Nephron (organoid): ENCODE data around the gene IL17RE.
"Not testable (repeated sequence)": the region's sequence is repeated elsewhere in the genome, so short reads cannot be mapped to it uniquely, and the experiment has no call there.

ENCODE experiments used
- H3K27ac Mint-ChIP-seq, 3 experiments: 2 replicates each; pipeline ENCODE4 v1.8.0; 2020; ENCODE audit warnings: mixed read lengths in 3 of 3, mild to moderate bottlenecking in 2 of 3, moderate library complexity in 1 of 3
- H3K27me3 Mint-ChIP-seq: 2 replicates; pipeline ENCODE4 v1.8.0; 2021; ENCODE audit warnings: low read depth, mild to moderate bottlenecking, moderate library complexity, mixed read lengths
- H3K36me3 Mint-ChIP-seq: 2 replicates; pipeline ENCODE4 v1.8.0; 2020; ENCODE audit warnings: low read depth, mixed read lengths
- H3K4me1 Mint-ChIP-seq: 2 replicates; pipeline ENCODE4 v1.8.0; 2020; ENCODE audit warnings: mixed read lengths
- H3K4me3 Mint-ChIP-seq, 3 experiments: 2 replicates each; pipeline ENCODE4 v1.8.0; 2020; ENCODE audit warnings: mild to moderate bottlenecking in 3 of 3, mixed read lengths in 3 of 3, moderate library complexity in 2 of 3
- H3K9me3 Mint-ChIP-seq: 2 replicates; pipeline ENCODE4 v1.8.0; 2020; ENCODE audit warnings: mixed read lengths
- CTCF ChIP-seq, 3 experiments: fragments of 200-600 bp; sonication (generic); IDR thresholded peaks; one replicate each; pipeline ENCODE4 v1.5.0; 2021; ENCODE audit warnings: antibody characterized with exemption in 3 of 3; ENCODE audit not compliant: unreplicated experiment in 3 of 3

IL17RE gene

GRCh38 chr3:9937486-9938238, 35.0 kb downstream of the IL17RE start:
- TF ChIP-seq CTCF (IDR thresholded peaks at IDR 0.05; ENCODE audit: unreplicated experiment in 3 of 3), result no peak
- no peaks in the 10 kb centered on the region for H3K9me3 Mint-ChIP-seq
- H3K27me3 Mint-ChIP-seq, result no peaks in the 10 kb centered on the region
- H3K27ac Mint-ChIP-seq, result no peak overlapping the region
- no peak overlapping the region for H3K4me3 Mint-ChIP-seq
- peaks cover 11% of the 10 kb centered on the region for H3K36me3 Mint-ChIP-seq
- peaks cover 12% of the 10 kb centered on the region for H3K4me1 Mint-ChIP-seq

DNA sequence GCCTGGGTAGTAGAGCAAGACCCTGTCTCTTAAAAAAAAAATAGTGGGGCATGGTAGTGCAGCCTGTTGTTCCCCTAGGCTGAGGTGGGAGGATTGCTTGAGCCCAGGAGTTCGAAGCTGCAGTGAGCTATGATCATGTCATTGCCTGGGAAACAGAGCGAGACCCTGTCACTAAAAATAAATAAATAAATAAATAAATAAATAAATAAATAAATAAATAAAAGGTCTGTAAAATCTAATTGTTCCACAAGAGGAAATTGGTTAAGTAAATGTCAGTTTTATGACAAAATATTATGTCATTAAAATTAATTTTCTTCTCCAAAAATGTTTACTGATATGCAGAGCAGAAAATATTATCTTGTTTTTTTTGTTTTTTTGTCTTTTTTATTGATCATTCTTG, 36.3 kb downstream of the IL17RE start:
- no peak for TF ChIP-seq CTCF (IDR thresholded peaks at IDR 0.05; ENCODE audit: unreplicated experiment in 3 of 3)
- H3K27me3 Mint-ChIP-seq, result no peaks in the 10 kb centered on the region
- H3K27ac Mint-ChIP-seq, result no peak overlapping the region
- H3K4me1 Mint-ChIP-seq, result peaks cover 12% of the 10 kb centered on the region
- H3K4me3 Mint-ChIP-seq, result no peak overlapping the region
- no peaks in the 10 kb centered on the region for H3K9me3 Mint-ChIP-seq
- H3K36me3 Mint-ChIP-seq, result peaks cover 16% of the 10 kb centered on the region

DNA sequence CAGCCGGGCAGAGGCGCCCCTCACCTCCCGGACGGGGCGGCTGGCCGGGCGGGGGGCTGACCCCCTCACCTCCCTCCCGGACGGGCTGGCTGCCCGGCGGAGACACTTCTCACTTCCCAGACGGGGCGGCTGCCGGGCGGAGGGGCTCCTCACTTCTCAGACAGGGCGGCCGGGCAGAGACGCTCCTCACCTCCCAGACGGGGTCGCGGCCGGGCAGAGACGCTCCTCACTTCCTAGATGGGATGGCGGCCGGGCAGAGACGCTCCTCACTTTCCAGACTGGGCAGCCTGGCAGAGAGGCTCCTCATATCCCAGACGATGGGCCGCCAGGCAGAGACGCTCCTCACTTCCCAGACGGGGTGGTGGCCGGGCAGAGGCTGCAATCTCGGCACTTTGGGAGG, 37.3 kb downstream of the IL17RE start:
- not testable (repeated sequence) for H3K9me3 Mint-ChIP-seq, H3K4me3 Mint-ChIP-seq, H3K27me3 Mint-ChIP-seq, H3K27ac Mint-ChIP-seq, H3K4me1 Mint-ChIP-seq
- peaks cover 16% of the 10 kb centered on the region for H3K36me3 Mint-ChIP-seq

DNA sequence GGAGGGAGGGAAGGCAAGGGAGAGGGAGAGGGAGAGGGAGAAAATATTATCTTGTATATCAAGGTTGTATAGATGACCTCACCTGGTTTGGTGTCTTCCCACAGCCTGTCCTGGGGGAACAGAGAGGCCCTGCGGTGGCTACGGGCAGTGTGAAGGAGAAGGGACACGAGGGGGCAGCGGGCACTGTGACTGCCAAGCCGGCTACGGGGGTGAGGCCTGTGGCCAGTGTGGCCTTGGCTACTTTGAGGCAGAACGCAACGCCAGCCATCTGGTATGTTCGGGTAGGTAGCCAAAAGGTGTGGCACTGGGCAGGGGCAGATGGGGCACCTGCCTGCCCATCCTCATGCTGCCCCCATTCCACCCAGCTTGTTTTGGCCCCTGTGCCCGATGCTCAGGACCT, 38.1 kb downstream of the IL17RE start:
- no peaks in the 10 kb centered on the region for H3K9me3 Mint-ChIP-seq
- TF ChIP-seq CTCF (IDR thresholded peaks at IDR 0.05; ENCODE audit: unreplicated experiment in 3 of 3), result no peak
- H3K4me3 Mint-ChIP-seq, result no peak overlapping the region

DNA sequence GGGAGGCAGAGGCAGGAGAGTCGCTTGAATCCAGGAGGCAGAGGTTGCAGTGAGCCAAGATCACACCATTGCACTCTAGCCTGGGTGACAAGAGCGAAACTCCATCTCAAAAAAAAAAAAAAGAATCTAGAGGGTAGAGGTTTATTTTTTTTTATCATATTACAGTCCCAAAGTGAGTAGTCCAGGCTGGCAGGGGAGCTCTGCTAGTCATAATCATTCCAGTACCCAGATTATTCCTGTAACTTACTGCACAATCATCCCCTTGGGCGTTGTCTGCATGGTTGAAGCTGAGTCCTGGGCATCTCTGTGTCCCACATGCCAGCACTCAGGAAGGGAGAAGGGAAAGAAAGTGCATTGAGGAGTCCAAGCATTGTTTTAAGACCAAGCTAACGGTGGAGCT, 39.5 kb downstream of the IL17RE start:
- no peak for TF ChIP-seq CTCF (IDR thresholded peaks at IDR 0.05; ENCODE audit: unreplicated experiment in 3 of 3)
- Mint-ChIP-seq H3K4me1 (no peaks in the 10 kb centered on the region), H3K27ac (no peak overlapping the region), H3K4me3 (no peak overlapping the region), H3K36me3 (peaks cover 9% of the 10 kb centered on the region), H3K27me3 (no peaks in the 10 kb centered on the region), H3K9me3 (no peaks in the 10 kb centered on the region)

More for the DNA sequence above, 38.1 kb downstream of the IL17RE start:
- Mint-ChIP-seq H3K4me1 (peaks cover under 1% of the 10 kb centered on the region), H3K27me3 (no peaks in the 10 kb centered on the region), H3K27ac (no peak overlapping the region), H3K36me3 (peaks cover 12% of the 10 kb centered on the region)

GRCh38 chr3:9942934-9943690, 40.5 kb downstream of the IL17RE start:
- no peak for TF ChIP-seq CTCF (IDR thresholded peaks at IDR 0.05; ENCODE audit: unreplicated experiment in 3 of 3)
- Mint-ChIP-seq H3K9me3 (no peaks in the 10 kb centered on the region), H3K4me1 (no peaks in the 10 kb centered on the region), H3K27me3 (no peaks in the 10 kb centered on the region), H3K4me3 (peak overlapping the region in 1 of 3 experiments; percentile 45), H3K36me3 (peaks cover 9% of the 10 kb centered on the region), H3K27ac (no peak overlapping the region)
